ENCODE measurements around the gene CDK5RAP1.
A peak's percentile ranks its signal among the peaks of the same experiment; 100 is the strongest.
"Not testable (repeated sequence)": the region's sequence is repeated elsewhere in the genome, so short reads cannot be mapped to it uniquely, and the experiment has no call there.

Gene CDK5RAP1

GRCh38 chr20:33441142-33441955 is 40.0 kb upstream of the CDK5RAP1 start:
- DNase-seq (ENCODE audit: insufficient read length, low spot score): no peak
- no peak for FAIRE-seq
- TF ChIP-seq POLR2A (IDR thresholded peaks at IDR 0.05; ENCODE audit: low read depth, low read length) (no peak), SPI1 (IDR thresholded peaks at IDR 0.05; ENCODE audit: low read depth, low read length) (0 out of 2 replicates have a peak, but pooled peaks have one; percentile 15)

DNA sequence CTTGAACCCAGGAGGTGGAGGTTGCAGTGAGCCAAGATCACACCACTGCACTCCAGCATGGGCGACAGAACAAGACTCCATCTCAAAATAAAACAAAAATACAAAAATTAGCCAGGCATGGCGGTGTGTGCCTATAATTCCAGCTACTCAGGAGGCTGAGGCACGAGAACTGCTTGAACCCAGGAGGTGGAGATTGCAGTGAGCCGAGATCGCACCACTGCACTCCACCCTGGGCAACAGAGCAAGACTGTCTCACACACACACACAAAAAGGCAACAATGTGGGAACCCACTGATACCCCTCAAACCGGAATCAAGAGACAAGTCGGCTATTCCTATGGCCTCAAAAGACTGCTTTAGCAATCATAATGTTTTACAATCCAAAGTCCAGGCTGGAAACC is 39.2 kb upstream of the CDK5RAP1 start:
- FAIRE-seq; DNase-seq (ENCODE audit: insufficient read length, low spot score): not testable (repeated sequence)

GRCh38 chr20:33438481-33438880 is 37.2 kb upstream of the CDK5RAP1 start:
- FAIRE-seq (peak; percentile 71), DNase-seq (ENCODE audit: insufficient read length, low spot score) (no peak)
- no peak for TF ChIP-seq POU2F2 (IDR thresholded peaks at IDR 0.05; ENCODE audit: low read depth, low read length)
- TF ChIP-seq TAF1 (IDR thresholded peaks at IDR 0.05; ENCODE audit: low read depth, low read length): no peak
- TF ChIP-seq POLR2AphosphoS5 (IDR thresholded peaks at IDR 0.05; ENCODE audit: low read depth, low read length): no peak
- TF ChIP-seq SPI1 (IDR thresholded peaks at IDR 0.05; ENCODE audit: low read depth, low read length): no peak
- no peak for TF ChIP-seq POLR2A (IDR thresholded peaks at IDR 0.05; ENCODE audit: low read depth, low read length)
- TF ChIP-seq PAX5 (IDR thresholded peaks at IDR 0.05; ENCODE audit: insufficient read depth, low read length, severe bottlenecking): no peak

DNA sequence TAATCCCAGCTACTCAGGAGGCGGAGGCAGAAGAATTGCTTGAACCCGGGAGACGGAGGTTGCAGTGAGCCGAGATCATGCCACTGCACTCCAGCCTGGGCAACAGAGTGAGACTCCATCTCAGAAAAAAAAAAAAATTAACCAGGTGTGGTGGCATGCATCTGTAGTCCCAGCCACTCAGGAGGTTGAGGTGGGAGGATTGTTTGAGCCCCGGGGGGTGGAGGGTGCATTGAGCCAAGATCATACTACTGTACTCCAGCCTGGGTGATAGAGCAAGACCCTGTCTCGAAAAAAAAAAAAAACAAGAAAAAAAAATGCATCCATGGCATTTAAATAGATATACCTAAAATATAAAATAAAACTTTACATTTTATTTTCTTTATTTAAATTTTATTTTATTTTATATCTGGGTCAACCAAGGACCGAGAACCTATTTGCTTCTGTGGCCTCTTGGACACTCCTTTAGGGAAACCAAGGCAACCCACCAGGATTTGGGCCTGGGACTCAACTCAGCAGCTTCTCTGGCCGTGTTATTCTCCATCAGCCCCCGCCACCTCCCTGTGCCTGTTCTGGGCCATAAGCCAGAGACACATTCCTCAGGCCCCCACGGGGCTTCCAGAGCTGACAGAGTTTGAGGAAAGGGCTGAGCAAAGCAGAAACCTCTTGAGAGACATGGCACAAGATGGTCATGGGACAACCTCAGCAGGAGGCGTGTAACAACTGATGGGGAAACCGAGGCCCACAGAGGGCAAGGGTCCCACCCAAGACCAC is 36.0 kb upstream of the CDK5RAP1 start:
- DNase-seq (ENCODE audit: insufficient read length, low spot score): no peak
- TF ChIP-seq POU2F2 (IDR thresholded peaks at IDR 0.05; ENCODE audit: low read depth, low read length) (no peak), SPI1 (IDR thresholded peaks at IDR 0.05; ENCODE audit: low read depth, low read length) (no peak), PAX5 (IDR thresholded peaks at IDR 0.05; ENCODE audit: insufficient read depth, low read length, severe bottlenecking) (no peak), POLR2A (IDR thresholded peaks at IDR 0.05; ENCODE audit: low read depth, low read length) (no peak), POLR2AphosphoS5 (IDR thresholded peaks at IDR 0.05; ENCODE audit: low read depth, low read length) (no peak), TAF1 (IDR thresholded peaks at IDR 0.05; ENCODE audit: low read depth, low read length) (no peak)
- FAIRE-seq: no peak

DNA sequence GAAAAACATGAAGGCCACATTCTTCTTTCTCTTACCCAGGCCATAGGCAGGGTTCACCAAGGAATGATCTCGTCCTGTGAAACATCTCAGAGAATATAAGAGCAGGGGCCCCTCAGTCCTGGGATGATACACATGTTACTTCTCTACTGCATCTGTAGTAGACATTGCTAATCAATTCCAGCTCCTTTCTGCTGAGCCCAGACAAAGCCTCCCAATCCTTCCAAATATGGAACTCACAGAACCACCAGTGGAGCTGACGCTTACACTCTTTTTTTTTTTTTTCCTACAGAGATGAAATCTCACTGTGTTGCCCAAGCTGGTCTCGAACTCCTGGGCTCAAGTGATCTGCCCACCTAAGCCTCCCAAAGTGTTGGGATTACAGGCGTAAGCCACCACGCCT is 33.1 kb upstream of the CDK5RAP1 start:
- FAIRE-seq (no peak), DNase-seq (ENCODE audit: insufficient read length, low spot score) (no peak)
- no peak for TF ChIP-seq POU2F2 (IDR thresholded peaks at IDR 0.05; ENCODE audit: low read depth, low read length)

- no peak for TF ChIP-seq SPI1 (IDR thresholded peaks at IDR 0.05; ENCODE audit: low read depth, low read length)
- TF ChIP-seq POLR2A (IDR thresholded peaks at IDR 0.05; ENCODE audit: low read depth, low read length): no peak
- no peak for TF ChIP-seq TAF1 (IDR thresholded peaks at IDR 0.05; ENCODE audit: low read depth, low read length)
- no peak for TF ChIP-seq PAX5 (IDR thresholded peaks at IDR 0.05; ENCODE audit: insufficient read depth, low read length, severe bottlenecking)
- TF ChIP-seq POLR2AphosphoS5 (IDR thresholded peaks at IDR 0.05; ENCODE audit: low read depth, low read length): no peak
- TF ChIP-seq POU2F2 (IDR thresholded peaks at IDR 0.05; ENCODE audit: low read depth, low read length): no peak
- no peak for DNase-seq (ENCODE audit: insufficient read length, low spot score)
- no peak for FAIRE-seq
Measured at GRCh38 chr20:33433465-33434234, 32.3 kb upstream of the CDK5RAP1 start.

- no peak for TF ChIP-seq POLR2A (IDR thresholded peaks at IDR 0.05; ENCODE audit: low read depth, low read length)
- no peak for TF ChIP-seq POLR2AphosphoS5 (IDR thresholded peaks at IDR 0.05; ENCODE audit: low read depth, low read length)
- no peak for TF ChIP-seq SPI1 (IDR thresholded peaks at IDR 0.05; ENCODE audit: low read depth, low read length)
- TF ChIP-seq TAF1 (IDR thresholded peaks at IDR 0.05; ENCODE audit: low read depth, low read length): no peak
- TF ChIP-seq POU2F2 (IDR thresholded peaks at IDR 0.05; ENCODE audit: low read depth, low read length): no peak
- TF ChIP-seq PAX5 (IDR thresholded peaks at IDR 0.05; ENCODE audit: insufficient read depth, low read length, severe bottlenecking): no peak
- FAIRE-seq (no peak), DNase-seq (ENCODE audit: insufficient read length, low spot score) (no peak)
Measured at GRCh38 chr20:33431797-33432381, 30.6 kb upstream of the CDK5RAP1 start.

DNA sequence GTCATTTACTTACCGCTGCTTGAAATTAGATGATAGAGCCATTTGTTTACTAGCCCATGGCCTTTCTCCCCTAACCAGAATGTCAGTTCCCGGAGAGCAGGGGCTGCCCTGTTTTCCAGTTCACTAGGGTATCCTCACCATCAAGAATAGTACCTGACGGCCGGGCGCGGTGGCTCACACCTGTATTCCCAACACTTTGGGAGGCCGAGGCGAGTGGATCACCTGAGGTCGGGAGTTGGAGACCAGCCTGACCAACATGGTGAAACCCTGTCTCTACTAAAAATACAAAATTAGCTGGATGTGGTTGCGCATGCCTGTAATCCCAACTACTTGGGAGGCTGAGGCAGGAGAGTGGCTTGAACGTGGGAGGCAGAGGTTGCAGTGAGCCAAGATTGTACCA is 22.6 kb upstream of the CDK5RAP1 start:
- not testable (repeated sequence) for FAIRE-seq; DNase-seq (ENCODE audit: insufficient read length, low spot score)

- no peak for TF ChIP-seq SPI1 (IDR thresholded peaks at IDR 0.05; ENCODE audit: low read depth, low read length)
- no peak for TF ChIP-seq TAF1 (IDR thresholded peaks at IDR 0.05; ENCODE audit: low read depth, low read length)
- no peak for TF ChIP-seq POLR2AphosphoS5 (IDR thresholded peaks at IDR 0.05; ENCODE audit: low read depth, low read length)
- no peak for TF ChIP-seq POU2F2 (IDR thresholded peaks at IDR 0.05; ENCODE audit: low read depth, low read length)
- no peak for TF ChIP-seq PAX5 (IDR thresholded peaks at IDR 0.05; ENCODE audit: insufficient read depth, low read length, severe bottlenecking)
- TF ChIP-seq POLR2A (IDR thresholded peaks at IDR 0.05; ENCODE audit: low read depth, low read length): no peak
- FAIRE-seq (no peak), DNase-seq (ENCODE audit: insufficient read length, low spot score) (no peak)
Measured at GRCh38 chr20:33423141-33423834, 22.0 kb upstream of the CDK5RAP1 start.
